ENCODE data around the gene TRIM33.

DNA sequence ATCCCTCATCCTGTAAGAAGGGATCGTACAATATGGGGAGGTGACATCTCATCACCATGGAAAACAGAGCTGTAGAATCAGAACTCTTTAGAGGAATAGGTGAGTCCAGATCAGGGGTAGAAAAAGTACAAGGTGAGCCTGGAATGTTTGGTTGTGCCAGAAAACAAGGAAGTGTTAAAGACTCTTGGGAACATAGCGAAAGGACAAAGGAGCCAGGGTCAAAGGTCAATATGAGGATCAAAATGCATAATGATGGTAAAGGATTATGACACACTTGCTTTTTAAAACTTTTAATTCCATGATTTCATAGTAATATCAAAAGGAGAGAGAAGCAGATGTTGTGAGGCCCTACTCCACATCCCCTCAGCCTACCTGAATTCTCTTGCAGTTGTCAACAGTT lies 19.2 kb upstream of the TRIM33 start:
- TF ChIP-seq, protein P1, sequence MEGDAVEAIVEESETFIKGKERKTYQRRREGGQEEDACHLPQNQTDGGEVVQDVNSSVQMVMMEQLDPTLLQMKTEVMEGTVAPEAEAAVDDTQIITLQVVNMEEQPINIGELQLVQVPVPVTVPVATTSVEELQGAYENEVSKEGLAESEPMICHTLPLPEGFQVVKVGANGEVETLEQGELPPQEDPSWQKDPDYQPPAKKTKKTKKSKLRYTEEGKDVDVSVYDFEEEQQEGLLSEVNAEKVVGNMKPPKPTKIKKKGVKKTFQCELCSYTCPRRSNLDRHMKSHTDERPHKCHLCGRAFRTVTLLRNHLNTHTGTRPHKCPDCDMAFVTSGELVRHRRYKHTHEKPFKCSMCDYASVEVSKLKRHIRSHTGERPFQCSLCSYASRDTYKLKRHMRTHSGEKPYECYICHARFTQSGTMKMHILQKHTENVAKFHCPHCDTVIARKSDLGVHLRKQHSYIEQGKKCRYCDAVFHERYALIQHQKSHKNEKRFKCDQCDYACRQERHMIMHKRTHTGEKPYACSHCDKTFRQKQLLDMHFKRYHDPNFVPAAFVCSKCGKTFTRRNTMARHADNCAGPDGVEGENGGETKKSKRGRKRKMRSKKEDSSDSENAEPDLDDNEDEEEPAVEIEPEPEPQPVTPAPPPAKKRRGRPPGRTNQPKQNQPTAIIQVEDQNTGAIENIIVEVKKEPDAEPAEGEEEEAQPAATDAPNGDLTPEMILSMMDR (conservative IDR thresholded peaks at IDR 0.05): no peak
- no peak for TF ChIP-seq EZH2 (IDR thresholded peaks at IDR 0.05; ENCODE audit: low read depth)

All from PC-9 (cell line).